Stimulated activated CD8-positive, alpha-beta memory T cell treated with anti-CD3 and anti-CD28 coated beads, Interleukin-15, amount 100 ng/mL, for 48 hours (primary cell): Measurements from ENCODE around the gene CUTA.
"Not testable (repeated sequence)": the region's sequence is repeated elsewhere in the genome, so short reads cannot be mapped to it uniquely, and the experiment has no call there.

ENCODE experiments used
- DNase-seq, 2 donors: peaks; one replicate each; pipeline ENCODE4 v3.0.0-alpha.2; 2020; ENCODE audit warnings: low read depth in 2 of 2

The CUTA gene

GRCh38 chr6:33407132-33407718 is 10.7 kb downstream of the CUTA start:
- DNase-seq = no peak

GRCh38 chr6:33406126-33406525 is 11.8 kb downstream of the CUTA start:
- no peak for DNase-seq

DNA sequence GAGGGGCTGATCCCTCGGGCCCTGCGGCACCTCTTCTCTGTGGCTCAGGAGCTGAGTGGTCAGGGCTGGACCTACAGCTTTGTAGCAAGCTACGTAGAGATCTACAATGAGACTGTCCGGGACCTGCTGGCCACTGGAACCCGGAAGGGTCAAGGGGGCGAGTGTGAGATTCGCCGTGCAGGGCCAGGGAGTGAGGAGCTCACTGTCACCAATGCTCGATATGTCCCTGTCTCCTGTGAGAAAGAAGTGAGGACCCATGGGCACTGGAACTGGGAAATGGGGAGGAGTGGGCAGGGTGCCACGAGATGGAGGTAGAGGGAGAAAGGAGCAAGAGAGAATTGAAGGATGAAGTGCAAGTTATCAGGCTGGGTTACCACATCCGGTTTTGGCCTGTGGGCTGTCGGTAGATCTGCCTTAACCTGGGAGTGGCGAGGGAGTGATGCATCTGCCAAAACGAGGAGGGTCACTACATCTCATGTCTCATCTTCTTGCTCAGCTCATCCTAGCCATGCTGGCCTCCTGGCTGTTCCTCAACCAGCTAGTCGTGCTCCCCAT is 12.4 kb downstream of the CUTA start:
- no peak for DNase-seq

- DNase-seq = no peak
These were observed 13.0 kb downstream of the CUTA start for GRCh38 chr6:33404884-33405283.

- DNase-seq = not testable (repeated sequence)
These were observed 18.0 kb downstream of the CUTA start for GRCh38 chr6:33399881-33400280.

DNA sequence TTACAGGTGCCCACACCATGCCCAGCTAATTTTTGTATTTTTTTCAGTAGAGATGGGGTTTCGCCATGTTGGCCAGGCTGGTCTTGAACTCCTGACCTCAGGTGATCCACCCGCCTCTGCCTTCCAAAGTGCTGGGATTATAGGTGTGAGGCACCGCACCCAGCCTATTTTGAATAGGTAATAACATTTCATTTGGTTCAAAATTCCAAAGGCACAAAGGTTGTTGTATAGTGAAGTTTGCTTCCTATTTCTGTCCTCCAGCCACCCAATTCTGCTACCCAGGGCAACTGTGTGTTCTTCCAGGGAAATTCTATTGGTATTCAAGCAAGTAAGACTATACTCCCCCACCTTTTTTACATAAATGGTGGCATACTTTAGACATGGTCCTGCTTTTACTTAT is 19.3 kb downstream of the CUTA start:
- DNase-seq = not testable (repeated sequence)

GRCh38 chr6:33397541-33397940 is 20.4 kb downstream of the CUTA start:
- DNase-seq = no peak

DNA sequence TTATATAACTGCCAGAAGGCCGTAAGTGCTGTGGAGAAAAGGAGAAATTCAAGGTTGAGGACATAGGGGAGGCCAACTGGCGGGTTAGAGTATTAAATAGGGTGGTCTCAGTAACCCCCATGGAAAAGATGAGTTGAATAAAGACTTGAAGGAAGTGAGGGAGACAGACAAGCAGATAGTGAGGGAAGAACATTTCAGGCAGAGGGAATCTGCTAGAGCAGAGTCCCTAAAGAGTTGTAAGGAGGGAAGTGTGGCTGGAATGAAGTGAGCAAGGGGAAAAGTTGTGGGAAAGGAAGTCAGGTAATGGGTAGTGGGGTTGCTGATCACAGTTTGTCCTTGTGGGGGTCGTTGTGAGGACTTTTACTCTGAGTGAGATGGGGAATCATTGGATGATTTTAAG is 24.9 kb downstream of the CUTA start:
- no peak for DNase-seq

DNA sequence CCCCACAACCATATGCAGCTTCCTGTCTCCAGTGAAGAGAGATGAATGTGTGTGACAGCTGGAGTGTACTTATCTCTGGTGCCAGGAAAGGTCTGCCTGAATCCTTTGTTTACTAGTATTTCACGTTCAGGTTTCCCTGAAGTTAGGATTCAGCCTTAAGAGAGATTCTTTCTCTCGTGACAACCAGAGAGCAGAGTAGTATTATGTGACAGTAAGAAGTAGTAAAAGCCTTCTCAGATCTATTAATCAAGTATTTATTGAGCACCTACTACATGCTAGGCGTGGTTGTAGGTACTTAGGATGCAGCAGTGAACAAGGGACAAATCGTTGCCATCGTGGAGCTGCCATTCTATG is 25.3 kb downstream of the CUTA start:
- no peak for DNase-seq

GRCh38 chr6:33391922-33392594 is 25.8 kb downstream of the CUTA start:
- DNase-seq = peak; percentile 29 to 57

DNA sequence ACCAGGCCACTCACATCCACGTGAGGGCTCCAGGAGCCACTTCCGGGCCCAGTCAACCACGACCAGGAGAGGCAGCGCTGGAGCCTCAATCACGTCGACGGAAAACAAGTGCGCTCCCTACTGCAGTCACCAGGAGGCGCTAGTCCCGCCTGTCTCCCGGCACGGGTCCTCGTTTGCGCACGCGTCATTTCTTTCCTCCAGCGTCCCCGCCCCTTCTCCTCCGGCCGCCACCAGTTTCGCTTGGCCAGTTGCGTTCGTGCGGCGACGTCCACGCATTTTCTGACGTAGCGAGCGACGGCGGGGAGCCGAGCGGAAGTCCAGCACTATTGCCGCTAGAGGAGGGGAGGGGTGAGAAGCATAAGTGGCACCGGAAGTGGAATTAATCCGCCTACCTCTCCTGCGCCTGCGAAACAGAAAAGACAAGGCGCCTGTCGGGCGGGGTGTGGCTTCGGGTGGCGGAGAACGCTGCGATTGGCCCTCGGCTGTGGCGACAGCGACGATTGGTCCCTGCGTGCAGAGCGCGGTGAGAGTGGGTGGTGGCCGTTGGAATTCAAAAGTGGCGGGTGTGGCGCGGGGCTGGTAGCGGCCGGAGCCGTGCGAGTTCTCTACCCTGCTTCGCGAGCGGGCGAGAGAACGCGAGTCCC is 26.5 kb downstream of the CUTA start, which contains the start of gene KIFC1:
Gene KIFC1, plus strand, starts transcription at position 546 of the 644 bp plus-strand sequence. CDS start 163 bp downstream, outside the sequence.
- DNase-seq = peak; percentile 98 to 99

DNA sequence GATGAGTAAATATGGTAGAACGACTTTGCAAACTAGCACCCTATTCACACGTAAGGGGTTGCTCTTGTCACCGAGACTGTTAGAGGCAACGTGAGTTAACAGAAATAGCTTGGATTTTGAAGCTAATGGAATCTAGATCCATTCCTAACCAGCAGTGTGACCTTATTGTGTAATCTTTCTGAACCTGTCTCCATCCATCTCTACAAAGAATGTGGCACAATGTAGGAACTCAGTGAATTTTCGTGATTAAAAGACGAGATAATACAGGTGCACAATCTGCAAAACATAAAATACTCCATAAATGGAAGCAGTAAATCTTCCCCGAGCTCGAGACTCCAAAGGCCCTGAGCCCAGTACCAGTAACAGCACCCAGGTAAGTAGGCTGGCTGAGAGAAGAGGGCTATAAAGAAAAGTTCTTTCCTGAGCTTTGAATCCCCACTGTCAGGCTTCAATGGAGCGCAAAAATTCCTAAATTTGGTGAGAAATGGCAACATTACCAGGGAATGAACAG is 27.1 kb downstream of the CUTA start:
- no peak for DNase-seq

- no peak for DNase-seq
These were observed 27.7 kb downstream of the CUTA start for GRCh38 chr6:33390173-33390572.

GRCh38 chr6:33384581-33385020 is 33.3 kb downstream of the CUTA start:
- no peak for DNase-seq

GRCh38 chr6:33383427-33384185 is 34.3 kb downstream of the CUTA start:
- no peak for DNase-seq

GRCh38 chr6:33380272-33380981 is 37.5 kb downstream of the CUTA start:
- DNase-seq = no peak

GRCh38 chr6:33379184-33379583 is 38.7 kb downstream of the CUTA start:
- not testable (repeated sequence) for DNase-seq

DNA sequence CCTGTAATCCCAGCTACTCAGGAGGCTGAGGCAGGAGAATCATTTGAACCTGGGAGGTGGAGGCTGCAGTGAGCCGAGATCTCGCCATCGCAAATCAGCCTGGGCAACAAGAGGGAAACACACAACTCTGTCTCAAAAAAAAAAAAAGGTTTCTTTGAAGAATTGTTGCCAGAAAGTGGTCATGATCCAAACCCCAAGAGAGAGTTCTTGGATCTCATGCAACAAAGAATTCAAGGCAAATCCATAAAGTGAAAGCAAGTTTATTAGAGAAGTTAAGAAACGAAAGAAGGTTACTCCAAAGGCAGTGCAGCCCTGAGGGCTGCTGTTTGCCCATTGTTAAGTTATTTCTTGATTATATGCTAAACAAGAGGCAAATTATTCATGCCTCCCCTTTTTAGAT is 40.7 kb downstream of the CUTA start:
- DNase-seq = no peak

DNA sequence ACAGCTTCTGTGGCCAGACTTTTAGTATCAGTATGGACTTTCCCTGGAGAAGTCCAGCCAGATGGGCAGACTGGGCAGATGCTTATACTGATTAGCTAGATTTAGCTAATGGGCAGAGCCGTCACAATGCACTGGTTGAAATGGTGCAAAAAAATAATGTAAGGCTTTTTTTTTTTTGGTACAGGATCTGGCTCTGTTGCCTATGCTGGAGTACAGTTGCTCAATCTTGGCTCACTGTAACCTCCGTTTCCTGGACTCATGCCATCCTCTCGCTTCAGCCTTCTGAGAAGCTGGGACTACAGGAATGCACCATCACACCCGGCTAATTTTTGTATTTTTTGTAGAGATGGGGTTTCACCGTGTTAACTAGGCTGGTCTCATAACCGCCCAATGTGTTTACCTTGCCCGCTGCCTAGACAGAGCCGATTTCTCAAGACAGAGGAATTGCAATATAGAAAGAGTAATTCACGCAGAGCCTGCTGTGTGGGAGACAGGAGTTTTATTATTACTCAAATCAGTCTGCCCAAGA is 42.7 kb downstream of the CUTA start:
- DNase-seq = no peak

GRCh38 chr6:33373960-33374910 is 43.7 kb downstream of the CUTA start:
- no peak for DNase-seq
